ENCODE results near the gene ARRDC4.
"Not testable (repeated sequence)": the region's sequence is repeated elsewhere in the genome, so short reads cannot be mapped to it uniquely, and the experiment has no call there.

The ARRDC4 gene

GRCh38 chr15:97966924-97967620, 6.6 kb downstream of the ARRDC4 start:
- DNase-seq (ENCODE audit: low read depth in 2 of 2), result no peak

GRCh38 chr15:97967881-97968280, 7.4 kb downstream of the ARRDC4 start:
- DNase-seq (ENCODE audit: low read depth in 2 of 2), result no peak

GRCh38 chr15:97968380-97968779, 7.9 kb downstream of the ARRDC4 start:
- DNase-seq (ENCODE audit: low read depth in 2 of 2), result no peak

- DNase-seq (ENCODE audit: low read depth in 2 of 2), result no peak
Measured at GRCh38 chr15:97972366-97972765, 11.9 kb downstream of the ARRDC4 start.

GRCh38 chr15:97976129-97976528, 15.6 kb downstream of the ARRDC4 start:
- DNase-seq (ENCODE audit: low read depth in 2 of 2), result no peak

- no peak for DNase-seq (ENCODE audit: low read depth in 2 of 2)
Measured at GRCh38 chr15:97976766-97977503, 16.4 kb downstream of the ARRDC4 start.

- no peak for DNase-seq (ENCODE audit: low read depth in 2 of 2)
Measured at GRCh38 chr15:97977734-97978133, 17.2 kb downstream of the ARRDC4 start.

GRCh38 chr15:97978401-97979139, 18.1 kb downstream of the ARRDC4 start:
- DNase-seq (ENCODE audit: low read depth in 2 of 2), result no peak

GRCh38 chr15:97979140-97979520, 18.6 kb downstream of the ARRDC4 start:
- no peak for DNase-seq (ENCODE audit: low read depth in 2 of 2)

- no peak for DNase-seq (ENCODE audit: low read depth in 2 of 2)
Measured at GRCh38 chr15:97981058-97981457, 20.6 kb downstream of the ARRDC4 start.

- no peak for DNase-seq (ENCODE audit: low read depth in 2 of 2)
Measured at GRCh38 chr15:97981758-97982157, 21.3 kb downstream of the ARRDC4 start.

GRCh38 chr15:97984157-97984556, 23.7 kb downstream of the ARRDC4 start:
- DNase-seq (ENCODE audit: low read depth in 2 of 2), result no peak

GRCh38 chr15:97985979-97986378, 25.5 kb downstream of the ARRDC4 start:
- DNase-seq (ENCODE audit: low read depth in 2 of 2), result not testable (repeated sequence)

- DNase-seq (ENCODE audit: low read depth in 2 of 2), result no peak
Measured at GRCh38 chr15:97986781-97987180, 26.3 kb downstream of the ARRDC4 start.

GRCh38 chr15:97989299-97989698, 28.8 kb downstream of the ARRDC4 start:
- no peak for DNase-seq (ENCODE audit: low read depth in 2 of 2)

GRCh38 chr15:97991972-97992541, 31.6 kb downstream of the ARRDC4 start:
- DNase-seq (ENCODE audit: low read depth in 2 of 2), result no peak

GRCh38 chr15:97992823-97993222, 32.3 kb downstream of the ARRDC4 start:
- DNase-seq (ENCODE audit: low read depth in 2 of 2), result no peak

- DNase-seq (ENCODE audit: low read depth in 2 of 2), result no peak
Measured at GRCh38 chr15:97993310-97993738, 32.8 kb downstream of the ARRDC4 start.

GRCh38 chr15:97994236-97994635, 33.7 kb downstream of the ARRDC4 start:
- DNase-seq (ENCODE audit: low read depth in 2 of 2), result no peak

- DNase-seq (ENCODE audit: low read depth in 2 of 2), result no peak
Measured at GRCh38 chr15:97995192-97995591, 34.7 kb downstream of the ARRDC4 start.

- no peak for DNase-seq (ENCODE audit: low read depth in 2 of 2)
Measured at GRCh38 chr15:97995881-97996603, 35.5 kb downstream of the ARRDC4 start.
